SH-SY5Y (cell line): Measurements from ENCODE around the gene PPP1CA.

Experiments
- GATA2 ChIP-seq: IDR thresholded peaks from 2 replicates; pipeline ENCODE4 v1.6.1; 2011; ENCODE audit warnings: mild to moderate bottlenecking, low read depth, low read length
- GATA3 ChIP-seq: IDR thresholded peaks from 2 replicates; pipeline ENCODE4 v1.6.1; 2011; ENCODE audit warnings: low read depth, mild to moderate bottlenecking, low read length, moderate library complexity

DNA sequence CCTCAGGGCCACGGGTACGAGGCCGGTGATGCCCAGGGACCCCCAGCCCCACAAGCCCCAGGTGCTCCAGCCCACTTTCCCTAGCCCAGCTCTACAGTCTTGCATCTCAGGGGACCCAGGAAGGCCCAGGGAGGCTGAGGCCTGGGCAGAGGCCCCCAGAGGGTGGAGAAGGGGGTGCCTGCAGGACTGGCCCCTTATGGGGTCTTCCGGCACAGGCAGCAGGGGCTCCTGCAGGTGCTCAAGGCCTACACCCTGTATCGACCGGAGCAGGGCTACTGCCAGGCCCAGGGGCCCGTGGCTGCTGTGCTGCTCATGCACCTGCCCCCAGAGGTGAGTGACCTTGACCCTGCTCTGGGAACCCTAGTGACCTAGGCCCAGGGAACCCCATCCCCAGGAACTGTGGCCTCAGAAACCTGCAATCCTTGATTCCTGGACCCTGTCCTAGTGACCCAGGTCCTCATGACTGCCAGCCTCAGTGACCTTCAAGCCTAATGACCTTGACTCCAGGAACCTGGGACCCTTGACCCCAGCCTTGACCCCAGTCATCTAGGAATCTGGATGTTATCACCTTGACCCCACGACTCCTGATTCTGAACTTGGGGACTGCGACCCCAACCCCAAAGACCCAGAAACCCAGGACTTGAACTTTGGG lies 4.2 kb upstream of the PPP1CA start:
- TF ChIP-seq GATA3, result no peak
- TF ChIP-seq GATA2, result no peak
